ENCODE results near the gene GPHN. TPM values are rescaled to one million over a fixed set of nuclear protein-coding genes. Genes with fewer than 3 reads are reported as not detected.

GPHN gene
- polyA plus RNA-seq, 1 of the 3 experiments (the other 2 are of a cell fraction), result 6.9 TPM

- ChIA-PET POLR2A (no interaction called here), CTCF (interaction anchor here (1.2 kb wide), 1 partner anchor 21 kb away, joined by 3 read pairs; no protein-coding TSS in a partner anchor)
- Histone ChIP-seq H4K20me1 (ENCODE audit: insufficient read depth) (peaks cover 4% of the 10 kb centered on the region; the same call in 1 of the 2 replicates), H3K9me3 (no peaks in the 10 kb centered on the region), H3K79me2 (ENCODE audit: insufficient read depth) (peaks cover 13% of the 10 kb centered on the region; the same call in 1 of the 2 replicates), H2AFZ (ENCODE audit: low read depth) (no peak overlapping the region), H3K4me2 (no peak overlapping the region), H3K4me1 (ENCODE audit: control insufficient read depth in 1 of 2, insufficient read depth in 2 of 2, low read depth in 1 of 2, low read length in 1 of 2) (no peaks in the 10 kb centered on the region; a peak in 3 of 4 replicates), H3K9me2 (no peaks in the 10 kb centered on the region), H3K4me3 (ENCODE audit: low read depth in 2 of 2, low read length in 1 of 2) (no peak overlapping the region), H3K9ac (no peak overlapping the region), H3K36me3 (replicated peaks in 1 of 2; ENCODE audit: control insufficient read depth in 1 of 2, insufficient read depth in 2 of 2, low read length in 1 of 2) (peaks cover 0 to 3% of the 10 kb centered on the region in 2 experiments), H3K27me3 (ENCODE audit: insufficient read depth) (no peaks in the 10 kb centered on the region), H3K27ac (ENCODE audit: low read depth in 2 of 2, low read length in 1 of 2) (no peak overlapping the region), H3F3A (replicated peaks; ENCODE audit: insufficient read depth) (peaks cover 9% of the 10 kb centered on the region)
- WGBS (ENCODE audit: low lambda C conversion rate), result 96% methylated on average over 2 of the region's 2 CpGs
- TF ChIP-seq POLR2AphosphoS5 (IDR thresholded peaks at IDR 0.05; ENCODE audit: low read depth, low read length) (no peak), RCOR1 (IDR thresholded peaks at IDR 0.05; ENCODE audit: low read length) (no peak), RFX5 (IDR thresholded peaks at IDR 0.05; ENCODE audit: low read length) (no peak), MEF2A (IDR thresholded peaks at IDR 0.05; ENCODE audit: borderline replicate concordance, low read depth) (no peak), REST (IDR thresholded peaks at IDR 0.05; ENCODE audit: low read depth, low read length) (no peak), RAD21 (IDR thresholded peaks at IDR 0.05; ENCODE audit: low read length) (no peak), MAX (IDR thresholded peaks at IDR 0.05; ENCODE audit: low read depth) (no peak), SIN3A (IDR thresholded peaks at IDR 0.05; ENCODE audit: borderline replicate concordance, low read depth, low read length) (no peak), MXI1 (IDR thresholded peaks at IDR 0.05; ENCODE audit: low read depth, low read length) (no peak), GATA2 (CRISPR knock-in tag; IDR thresholded peaks at IDR 0.05) (no peak), CTCF (IDR thresholded peaks at IDR 0.05) (no peak), TAF1 (IDR thresholded peaks at IDR 0.05; ENCODE audit: borderline replicate concordance, low read depth, low read length) (no peak)
- no peak for DNase-seq
These were observed 6.3 kb downstream of the GPHN start for GRCh38 chr14:66514213-66514612.

- Histone ChIP-seq H3K27me3 (ENCODE audit: insufficient read depth) (no peaks in the 10 kb centered on the region), H3K27ac (ENCODE audit: low read depth in 2 of 2, low read length in 1 of 2) (no peak overlapping the region), H3K4me1 (ENCODE audit: control insufficient read depth in 1 of 2, insufficient read depth in 2 of 2, low read depth in 1 of 2, low read length in 1 of 2) (no peaks in the 10 kb centered on the region), H4K20me1 (ENCODE audit: insufficient read depth) (no peaks in the 10 kb centered on the region), H3K4me3 (ENCODE audit: low read depth in 2 of 2, low read length in 1 of 2) (no peak overlapping the region), H3K4me2 (no peak overlapping the region), H2AFZ (ENCODE audit: low read depth) (no peak overlapping the region), H3K79me2 (ENCODE audit: insufficient read depth) (peaks cover 3% of the 10 kb centered on the region; the same call in 1 of the 2 replicates), H3K9ac (no peak overlapping the region), H3F3A (replicated peaks; ENCODE audit: insufficient read depth) (no peaks in the 10 kb centered on the region), H3K9me3 (no peaks in the 10 kb centered on the region), H3K36me3 (replicated peaks in 1 of 2; ENCODE audit: control insufficient read depth in 1 of 2, insufficient read depth in 2 of 2, low read length in 1 of 2) (no peaks in the 10 kb centered on the region), H3K9me2 (no peaks in the 10 kb centered on the region)
- ChIA-PET POLR2A (no interaction called here), CTCF (no interaction called here)
- TF ChIP-seq RAD21 (IDR thresholded peaks at IDR 0.05; ENCODE audit: low read length), result no peak
- no peak for TF ChIP-seq TCF12 (IDR thresholded peaks at IDR 0.05)
- no peak for TF ChIP-seq FOXM1 (IDR thresholded peaks at IDR 0.05; ENCODE audit: low read depth)
- no peak for TF ChIP-seq MEF2A (IDR thresholded peaks at IDR 0.05; ENCODE audit: borderline replicate concordance, low read depth)
- no peak for TF ChIP-seq GABPA (IDR thresholded peaks at IDR 0.05; ENCODE audit: low read depth)
- no peak for TF ChIP-seq RCOR1 (IDR thresholded peaks at IDR 0.05; ENCODE audit: low read length)
- no peak for TF ChIP-seq USF2 (IDR thresholded peaks at IDR 0.05; ENCODE audit: borderline replicate concordance, low read depth, low read length)
- 93% methylated on average over 9 of the region's 9 CpGs for WGBS (ENCODE audit: low lambda C conversion rate)
- DNase-seq, result no peak
These were observed 22.6 kb downstream of the GPHN start for GRCh38 chr14:66530526-66530925.

Data from SK-N-SH (cell line).